H9 (cell line): ENCODE measurements around the gene SPATA18. TPM values are rescaled to one million over a fixed set of nuclear protein-coding genes. Genes with fewer than 3 reads are reported as not detected.

Experiments used
- DNase-seq: peaks from one replicate; pipeline ENCODE4 v3.0.0-alpha.2; 2017
- H2AFZ ChIP-seq: one replicate; pipeline ENCODE4 v1.6.1; 2013; ENCODE audit warnings: mild to moderate bottlenecking, low read length, control low read depth, moderate library complexity
- H2AK5ac ChIP-seq: 2 replicates; pipeline ENCODE4 v1.6.1; 2013; ENCODE audit warnings: low read length, control low read depth, mixed read lengths; ENCODE audit not compliant: insufficient read length
- H2BK120ac ChIP-seq: one replicate; pipeline ENCODE4 v1.6.1; 2013; ENCODE audit warnings: low read depth, mild to moderate bottlenecking, low read length, control low read depth, inconsistent platforms; ENCODE audit not compliant: poor library complexity, severe bottlenecking
- H2BK12ac ChIP-seq: 2 replicates; pipeline ENCODE4 v1.6.1; 2013; ENCODE audit warnings: low read length, control low read depth, mixed read lengths, low read depth; ENCODE audit not compliant: insufficient read length
- H2BK15ac ChIP-seq: 2 replicates; pipeline ENCODE4 v1.6.1; 2013; ENCODE audit warnings: low read depth, low read length, control low read depth
- H2BK20ac ChIP-seq: one replicate; pipeline ENCODE4 v1.6.1; 2013; ENCODE audit warnings: low read depth, mild to moderate bottlenecking, low read length, control low read depth, inconsistent platforms; ENCODE audit not compliant: poor library complexity, severe bottlenecking
- H2BK5ac ChIP-seq: 2 replicates; pipeline ENCODE4 v1.6.1; 2013; ENCODE audit warnings: low read length, control low read depth, mixed read lengths; ENCODE audit not compliant: insufficient read length
- H3K14ac ChIP-seq: 2 replicates; pipeline ENCODE4 v1.6.1; 2013; ENCODE audit warnings: low read length, control low read depth; ENCODE audit not compliant: insufficient read depth
- H3K18ac ChIP-seq: 2 replicates; pipeline ENCODE4 v1.6.1; 2013; ENCODE audit warnings: low read depth, mild to moderate bottlenecking, mixed read lengths, low read length, control low read depth; ENCODE audit not compliant: insufficient read length
- H3K23ac ChIP-seq: 2 replicates; pipeline ENCODE4 v1.6.1; 2013; ENCODE audit warnings: low read length, control low read depth, mixed read lengths, low read depth; ENCODE audit not compliant: insufficient read length
- H3K23me2 ChIP-seq: 2 replicates; pipeline ENCODE4 v1.6.1; 2013; ENCODE audit warnings: low read depth, mild to moderate bottlenecking, mixed read lengths, low read length, control low read depth; ENCODE audit not compliant: insufficient read length, poor library complexity, severe bottlenecking
- H3K27ac ChIP-seq: 2 replicates; pipeline ENCODE4 v1.5.1; 2013; ENCODE audit warnings: low read length, control low read depth, mixed read lengths, low read depth; ENCODE audit not compliant: insufficient read length
- H3K27me3 ChIP-seq: 2 replicates; pipeline ENCODE4 v1.6.1; 2013; ENCODE audit warnings: low read length, control low read depth, inconsistent platforms; ENCODE audit not compliant: insufficient read depth
- H3K4ac ChIP-seq: 2 replicates; pipeline ENCODE4 v1.6.1; 2013; ENCODE audit warnings: low read depth, mild to moderate bottlenecking, control low read depth, inconsistent platforms, low read length, moderate library complexity
- H3K4me1 ChIP-seq: 2 replicates; pipeline ENCODE4 v1.6.1; 2013; ENCODE audit warnings: low read length, control low read depth, inconsistent platforms; ENCODE audit not compliant: insufficient read depth
- H3K4me2 ChIP-seq: 2 replicates; pipeline ENCODE4 v1.6.1; 2013; ENCODE audit warnings: low read length, control low read depth, mixed read lengths; ENCODE audit not compliant: insufficient read length, insufficient read depth
- H3K56ac ChIP-seq: 2 replicates; pipeline ENCODE4 v1.6.1; 2013; ENCODE audit warnings: low read depth, mild to moderate bottlenecking, mixed read lengths, low read length, control low read depth; ENCODE audit not compliant: insufficient read length
- H3K79me1 ChIP-seq: 2 replicates; pipeline ENCODE4 v1.6.1; 2013; ENCODE audit warnings: low read depth, mild to moderate bottlenecking, moderate library complexity, low read length, control low read depth, inconsistent platforms; ENCODE audit not compliant: insufficient read depth, poor library complexity, severe bottlenecking
- H3K79me2 ChIP-seq: 2 replicates; pipeline ENCODE4 v1.6.1; 2013; ENCODE audit warnings: low read length, control low read depth, inconsistent platforms; ENCODE audit not compliant: insufficient read depth
- H3K9ac ChIP-seq: 2 replicates; pipeline ENCODE4 v1.6.1; 2013; ENCODE audit warnings: low read length, control low read depth, mixed read lengths; ENCODE audit not compliant: insufficient read length; ENCODE audit errors: extremely low read depth
- H3K9me3 ChIP-seq: one replicate; pipeline ENCODE4 v1.6.1; 2013; ENCODE audit warnings: low read depth, low read length, inconsistent platforms; ENCODE audit not compliant: control insufficient read depth
- H3T11ph ChIP-seq: one replicate; pipeline ENCODE4 v1.6.1; 2013; ENCODE audit warnings: mild to moderate bottlenecking, low read length, control low read depth, inconsistent platforms
- H4K20me1 ChIP-seq: one replicate; pipeline ENCODE4 v1.6.1; 2013; ENCODE audit not compliant: control insufficient read depth, insufficient read length, insufficient read depth
- H4K5ac ChIP-seq: 2 replicates; pipeline ENCODE4 v1.6.1; 2013; ENCODE audit warnings: low read depth, mild to moderate bottlenecking, mixed read lengths, low read length, control low read depth; ENCODE audit not compliant: insufficient read length
- H4K8ac ChIP-seq: replicated peaks from 2 replicates; pipeline ENCODE4 v1.6.1; 2013; ENCODE audit warnings: low read length, control low read depth, mixed read lengths, low read depth; ENCODE audit not compliant: insufficient read length
- H4K91ac ChIP-seq: 2 replicates; pipeline ENCODE4 v1.6.1; 2013; ENCODE audit warnings: low read depth, mild to moderate bottlenecking, moderate library complexity, mixed read lengths, low read length, control low read depth; ENCODE audit not compliant: insufficient read length
- H3K27ac Mint-ChIP-seq, 3 experiments: 2 replicates in 2 of 3; 3 replicates in 1 of 3; pipeline ENCODE4 v1.8.0; 2020 to 2021; ENCODE audit warnings: mixed read lengths in 3 of 3, mild to moderate bottlenecking in 1 of 3, moderate library complexity in 1 of 3
- H3K27me3 Mint-ChIP-seq: 2 replicates; pipeline ENCODE4 v1.8.0; 2021; ENCODE audit warnings: low read depth, mild to moderate bottlenecking, moderate library complexity, mixed read lengths
- H3K36me3 Mint-ChIP-seq, 3 experiments: 2 replicates in 2 of 3; 3 replicates in 1 of 3; pipeline ENCODE4 v1.8.0; 2020 to 2021; ENCODE audit warnings: low read depth in 3 of 3, mixed read lengths in 3 of 3; ENCODE audit not compliant: insufficient read depth in 1 of 3
- H3K4me1 Mint-ChIP-seq, 2 experiments: 2 replicates each; pipeline ENCODE4 v1.8.0; 2020; ENCODE audit warnings: mixed read lengths in 2 of 2
- H3K4me3 Mint-ChIP-seq, 2 experiments: 2 replicates in 1 of 2; 3 replicates in 1 of 2; pipeline ENCODE4 v1.8.0; 2020 to 2021; ENCODE audit warnings: mild to moderate bottlenecking in 2 of 2, mixed read lengths in 2 of 2, moderate library complexity in 1 of 2
- H3K9me3 Mint-ChIP-seq, 2 experiments: 2 replicates in 1 of 2; 3 replicates in 1 of 2; pipeline ENCODE4 v1.8.0; 2020; ENCODE audit warnings: mild to moderate bottlenecking in 2 of 2, mixed read lengths in 2 of 2, moderate library complexity in 1 of 2
- CTCF ChIP-seq: fragments of 200-600 bp; sonication (generic); conservative IDR thresholded peaks from 3 replicates; pipeline ENCODE4 v1.8.0; 2021; ENCODE audit warnings: antibody characterized with exemption, mild to moderate bottlenecking
- WGBS: extraction: QIAGEN DNeasy Blood & Tissue Kit; methylation state at CpG from one replicate; pipeline ENCODE4 v1.1.7; 2013; ENCODE audit warnings: missing lambda C conversion rate, low lambda C conversion rate, mixed read lengths; ENCODE audit not compliant: insufficient read length; ENCODE audit errors: extremely low coverage; 5-methylcytosine and 5-hydroxymethylcytosine counted together
- total RNA-seq: library from RNA; stranded (reverse); gene quantifications from 2 replicates; pipeline ENCODE4 v1.2.1, GENCODE V29; 2021

Gene SPATA18
- total RNA-seq, 1 experiment from 2014 or later: 3.9 TPM

GRCh38 chr4:52012651-52013050, 38.5 kb upstream of the SPATA18 start:
- no peak overlapping the region for H3K56ac ChIP-seq
- H2AK5ac ChIP-seq: no peak overlapping the region
- H3K18ac ChIP-seq: no peak overlapping the region
- H3K79me1 ChIP-seq: no peaks in the 10 kb centered on the region
- no peaks in the 10 kb centered on the region for H3K79me2 ChIP-seq
- no peak overlapping the region for H3K23ac ChIP-seq
- no peak for TF ChIP-seq CTCF
- H3T11ph ChIP-seq: no peak overlapping the region
- H3K4me2 ChIP-seq: no peak overlapping the region
- no peak overlapping the region for H4K8ac ChIP-seq
- no peak overlapping the region for H3K9ac ChIP-seq
- H4K20me1 ChIP-seq: no peaks in the 10 kb centered on the region
- no peak overlapping the region for H2BK12ac ChIP-seq
- no peak overlapping the region for H2BK20ac ChIP-seq
- no peak overlapping the region for H2BK5ac ChIP-seq
- H3K14ac ChIP-seq: no peak overlapping the region
- no peak overlapping the region for H3K4ac ChIP-seq
- H4K91ac ChIP-seq: no peak overlapping the region
- peaks cover 3 to 10% of the 10 kb centered on the region in 2 experiments for H3K4me1 Mint-ChIP-seq
- DNase-seq: no peak
- WGBS: no CpG with 5 or more reads among the region's 1 CpG
- H3K27me3 ChIP-seq: no peaks in the 10 kb centered on the region
- H3K9me3 Mint-ChIP-seq: no peaks in the 10 kb centered on the region
- H3K23me2 ChIP-seq: no peaks in the 10 kb centered on the region
- no peaks in the 10 kb centered on the region for H3K9me3 ChIP-seq
- no peak overlapping the region for H4K5ac ChIP-seq
- H3K27me3 Mint-ChIP-seq: no peaks in the 10 kb centered on the region
- H2BK15ac ChIP-seq: no peak overlapping the region
- no peak overlapping the region for H3K4me3 Mint-ChIP-seq
- H3K27ac Mint-ChIP-seq: no peak overlapping the region; a peak in 1 of 7 replicates
- H2BK120ac ChIP-seq: no peak overlapping the region
- H3K4me1 ChIP-seq: no peaks in the 10 kb centered on the region
- no peak overlapping the region for H3K27ac ChIP-seq
- H2AFZ ChIP-seq: no peak overlapping the region
- no peaks in the 10 kb centered on the region for H3K36me3 Mint-ChIP-seq
